MM.1S (cell line): ENCODE measurements around the gene COG5.

ENCODE experiments used
- DNase-seq: peaks from one replicate; pipeline ENCODE4 v3.0.0-alpha.2; 2015
- H2AFZ ChIP-seq: fragments of 300-600 bp; sonication (generic); 2 replicates; pipeline ENCODE4 v1.6.0; 2016; ENCODE audit warnings: antibody characterized with exemption, low read length
- H3F3A ChIP-seq: fragments of 300-600 bp; sonication (generic); 2 replicates; pipeline ENCODE4 v1.6.1; 2016; ENCODE audit warnings: mild to moderate bottlenecking, antibody characterized with exemption, low read length, moderate library complexity, mixed read lengths; ENCODE audit not compliant: insufficient read depth
- H3K27ac ChIP-seq: fragments of 300-600 bp; sonication (generic); 2 replicates; pipeline ENCODE4 v1.5.1; 2016; ENCODE audit warnings: mild to moderate bottlenecking, low read length
- H3K27me3 ChIP-seq: fragments of 300-600 bp; sonication (generic); replicated peaks from 2 replicates; pipeline ENCODE4 v1.6.0; 2016; ENCODE audit warnings: low read length; ENCODE audit not compliant: insufficient read depth
- H3K36me3 ChIP-seq: fragments of 300-600 bp; sonication (generic); replicated peaks from 2 replicates; pipeline ENCODE4 v1.6.1; 2016; ENCODE audit warnings: mild to moderate bottlenecking, low read length, mixed read lengths; ENCODE audit not compliant: insufficient read depth
- H3K4me1 ChIP-seq: fragments of 300-600 bp; sonication (generic); 2 replicates; pipeline ENCODE4 v1.6.1; 2016; ENCODE audit warnings: low read length, mixed read lengths
- H3K4me2 ChIP-seq: fragments of 300-600 bp; sonication (generic); 2 replicates; pipeline ENCODE4 v1.6.0; 2016; ENCODE audit warnings: low read depth, low read length
- H3K4me3 ChIP-seq: fragments of 300-600 bp; sonication (generic); 2 replicates; pipeline ENCODE4 v1.5.1; 2016; ENCODE audit warnings: low read length, mixed read lengths
- H3K79me2 ChIP-seq: fragments of 300-600 bp; sonication (generic); 2 replicates; pipeline ENCODE4 v1.6.1; 2016; ENCODE audit warnings: mixed run types, low read length, mixed read lengths
- H3K9ac ChIP-seq: fragments of 300-600 bp; sonication (generic); 2 replicates; pipeline ENCODE4 v1.6.1; 2016; ENCODE audit warnings: low read length, mixed read lengths
- H3K9me2 ChIP-seq: fragments of 300-600 bp; sonication (generic); replicated peaks from 2 replicates; pipeline ENCODE4 v1.6.1; 2016; ENCODE audit warnings: mild to moderate bottlenecking, low read length, mixed read lengths; ENCODE audit not compliant: insufficient read depth
- H3K9me3 ChIP-seq: fragments of 300-600 bp; sonication (generic); replicated peaks from 2 replicates; pipeline ENCODE4 v1.6.1; 2016; ENCODE audit warnings: mild to moderate bottlenecking, low read length, mixed read lengths; ENCODE audit not compliant: insufficient read depth
- H4K20me1 ChIP-seq: fragments of 300-600 bp; sonication (generic); 2 replicates; pipeline ENCODE4 v1.6.1; 2016; ENCODE audit warnings: mild to moderate bottlenecking, low read length, moderate library complexity, mixed read lengths; ENCODE audit not compliant: insufficient read depth
- EZH2 ChIP-seq: fragments of 300-600 bp; sonication (generic); optimal IDR thresholded peaks from 2 replicates; pipeline ENCODE3; 2017; ENCODE audit warnings: low read depth, mild to moderate bottlenecking, antibody characterized with exemption, low read length, mixed read lengths
- EZH2phosphoT487 ChIP-seq: fragments of 300-600 bp; sonication (generic); IDR thresholded peaks from 2 replicates; pipeline ENCODE4 v1.6.1; 2018; ENCODE audit warnings: antibody characterized with exemption, low read length
- TF ChIP-seq, protein P1 (sequence below): fragments of 300-600 bp; sonication (generic); IDR thresholded peaks from 2 replicates; pipeline ENCODE4 v1.5.1; 2016; ENCODE audit warnings: antibody characterized with exemption, low read length, mixed read lengths

COG5 gene

GRCh38 chr7:107560898-107561516 is 2.7 kb downstream of the COG5 start:
- no peak for DNase-seq
- Histone ChIP-seq H3K4me2 (no peak overlapping the region), H3K4me1 (peaks cover 12% of the 10 kb centered on the region), H4K20me1 (no peaks in the 10 kb centered on the region), H2AFZ (no peak overlapping the region), H3K27me3 (no peaks in the 10 kb centered on the region), H3K79me2 (peaks cover 53% of the 10 kb centered on the region), H3K27ac (no peak overlapping the region), H3K36me3 (peaks cover 5% of the 10 kb centered on the region; the same call in 1 of the 2 replicates), H3K9me3 (no peaks in the 10 kb centered on the region), H3K4me3 (no peak overlapping the region), H3F3A (no peaks in the 10 kb centered on the region), H3K9me2 (no peaks in the 10 kb centered on the region), H3K9ac (no peak overlapping the region)
- TF ChIP-seq EZH2 (no peak), EZH2phosphoT487 (no peak)
- TF ChIP-seq, protein P1, sequence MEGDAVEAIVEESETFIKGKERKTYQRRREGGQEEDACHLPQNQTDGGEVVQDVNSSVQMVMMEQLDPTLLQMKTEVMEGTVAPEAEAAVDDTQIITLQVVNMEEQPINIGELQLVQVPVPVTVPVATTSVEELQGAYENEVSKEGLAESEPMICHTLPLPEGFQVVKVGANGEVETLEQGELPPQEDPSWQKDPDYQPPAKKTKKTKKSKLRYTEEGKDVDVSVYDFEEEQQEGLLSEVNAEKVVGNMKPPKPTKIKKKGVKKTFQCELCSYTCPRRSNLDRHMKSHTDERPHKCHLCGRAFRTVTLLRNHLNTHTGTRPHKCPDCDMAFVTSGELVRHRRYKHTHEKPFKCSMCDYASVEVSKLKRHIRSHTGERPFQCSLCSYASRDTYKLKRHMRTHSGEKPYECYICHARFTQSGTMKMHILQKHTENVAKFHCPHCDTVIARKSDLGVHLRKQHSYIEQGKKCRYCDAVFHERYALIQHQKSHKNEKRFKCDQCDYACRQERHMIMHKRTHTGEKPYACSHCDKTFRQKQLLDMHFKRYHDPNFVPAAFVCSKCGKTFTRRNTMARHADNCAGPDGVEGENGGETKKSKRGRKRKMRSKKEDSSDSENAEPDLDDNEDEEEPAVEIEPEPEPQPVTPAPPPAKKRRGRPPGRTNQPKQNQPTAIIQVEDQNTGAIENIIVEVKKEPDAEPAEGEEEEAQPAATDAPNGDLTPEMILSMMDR, result no peak

DNA sequence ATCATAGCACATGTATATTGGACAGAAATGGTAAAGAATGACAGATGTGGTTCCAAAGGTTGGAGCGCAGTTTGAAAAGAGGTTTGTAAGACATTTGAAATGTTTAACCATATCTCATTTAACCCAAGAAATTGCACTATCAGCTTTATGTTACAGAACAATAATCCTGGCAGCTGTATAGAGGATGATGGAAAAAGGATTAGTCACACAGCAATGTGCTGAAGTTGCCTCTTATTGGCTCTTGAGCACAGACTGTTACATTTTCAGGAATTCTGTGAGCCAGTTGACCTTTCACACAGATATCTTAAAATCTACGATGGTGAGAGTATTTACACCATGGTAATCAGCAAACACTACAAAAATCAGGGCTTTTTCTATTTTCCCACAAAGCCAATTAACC is 3.9 kb downstream of the COG5 start:
- Histone ChIP-seq H3K36me3 (peaks cover 5% of the 10 kb centered on the region; the same call in 1 of the 2 replicates), H3K9me3 (no peaks in the 10 kb centered on the region), H3K27me3 (no peaks in the 10 kb centered on the region), H2AFZ (no peak overlapping the region), H3K27ac (no peak overlapping the region), H3F3A (no peaks in the 10 kb centered on the region), H3K9ac (no peak overlapping the region), H4K20me1 (no peaks in the 10 kb centered on the region), H3K4me2 (no peak overlapping the region), H3K4me1 (peaks cover 11% of the 10 kb centered on the region), H3K4me3 (no peak overlapping the region), H3K79me2 (peaks cover 53% of the 10 kb centered on the region), H3K9me2 (no peaks in the 10 kb centered on the region)
- TF ChIP-seq EZH2, result no peak
- TF ChIP-seq, protein P1, result no peak
- no peak for TF ChIP-seq EZH2phosphoT487
- DNase-seq, result no peak

GRCh38 chr7:107555893-107556292 is 7.8 kb downstream of the COG5 start:
- H3K9me2 ChIP-seq, result no peaks in the 10 kb centered on the region
- no peaks in the 10 kb centered on the region for H4K20me1 ChIP-seq
- no peak for DNase-seq
- peaks cover 5% of the 10 kb centered on the region; the same call in 1 of the 2 replicates for H3K36me3 ChIP-seq
- H2AFZ ChIP-seq, result no peak overlapping the region
- no peak overlapping the region for H3K27ac ChIP-seq
- no peaks in the 10 kb centered on the region for H3K9me3 ChIP-seq
- no peaks in the 10 kb centered on the region for H3K27me3 ChIP-seq
- H3F3A ChIP-seq, result no peaks in the 10 kb centered on the region
- no peak overlapping the region for H3K9ac ChIP-seq
- no peak overlapping the region for H3K4me3 ChIP-seq
- no peak overlapping the region for H3K4me2 ChIP-seq
- H3K79me2 ChIP-seq, result peaks cover 31% of the 10 kb centered on the region
- TF ChIP-seq, protein P1, result no peak
- TF ChIP-seq EZH2 (no peak), EZH2phosphoT487 (no peak)
- H3K4me1 ChIP-seq, result no peaks in the 10 kb centered on the region
